Astrocyte of the hippocampus (primary cell): ENCODE measurements around the gene PHACTR1.
"Not testable (repeated sequence)": the region's sequence is repeated elsewhere in the genome, so short reads cannot be mapped to it uniquely, and the experiment has no call there.

Experiments
- DNase-seq: peaks from one replicate; pipeline ENCODE4 v3.0.0; 2011; ENCODE audit warnings: low read depth, low spot score

Gene PHACTR1

DNA sequence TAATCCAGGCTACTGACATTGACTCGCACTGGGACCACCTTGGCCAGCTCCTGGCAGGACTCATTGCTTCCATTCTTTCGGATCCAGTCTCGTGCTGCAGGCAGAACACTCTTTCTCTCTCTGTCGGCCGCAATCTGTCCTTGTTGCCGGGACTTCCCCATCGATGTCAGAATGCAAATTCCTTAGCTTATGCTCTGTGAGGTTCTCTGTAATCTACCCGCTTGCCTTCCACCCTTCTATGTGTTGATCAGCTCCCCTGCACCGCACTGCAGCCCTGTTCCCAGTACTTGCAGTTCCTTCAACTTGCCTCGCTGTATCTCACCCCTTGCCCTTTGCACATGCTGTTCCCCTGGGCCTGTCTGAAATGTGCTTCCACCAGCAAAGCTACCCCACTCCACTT lies 182.0 kb downstream of the PHACTR1 start:
- DNase-seq, result no peak

DNA sequence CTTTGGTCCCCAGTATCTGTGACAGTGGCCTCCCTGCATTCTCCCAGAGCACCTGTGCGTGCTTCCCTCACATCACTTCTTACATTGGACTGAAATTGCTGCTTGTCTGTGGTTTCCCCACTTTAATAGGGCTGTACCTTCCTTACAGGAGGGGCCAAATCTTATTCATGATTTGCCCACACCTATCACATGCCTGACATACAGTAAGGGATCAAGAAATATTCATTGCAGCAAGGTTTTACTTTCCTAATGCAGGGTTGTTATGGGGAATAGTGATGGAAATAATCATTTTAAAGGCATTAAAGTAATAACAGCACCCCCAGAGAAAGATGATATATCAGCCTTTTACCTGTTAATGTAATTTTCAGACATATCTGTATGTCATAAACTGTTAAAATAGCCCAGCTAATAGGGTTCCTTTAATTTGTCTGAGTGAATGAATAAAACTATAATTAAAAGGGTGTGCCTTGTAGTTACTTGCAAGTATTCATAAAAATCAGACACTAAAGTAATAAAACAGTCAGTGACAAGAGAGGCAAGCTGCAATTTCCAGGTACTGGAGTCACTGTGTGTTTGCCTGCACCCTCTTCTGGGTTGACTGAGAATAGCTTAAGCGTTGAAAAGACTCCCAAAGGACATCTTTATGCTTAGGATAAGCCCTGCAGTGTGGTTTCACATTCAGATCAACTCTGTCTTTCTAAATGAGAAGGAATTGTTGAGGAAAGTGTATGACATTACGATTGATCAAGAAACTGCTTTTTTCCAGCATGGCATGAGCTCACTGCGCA lies 182.7 kb downstream of the PHACTR1 start:
- DNase-seq, result no peak

DNA sequence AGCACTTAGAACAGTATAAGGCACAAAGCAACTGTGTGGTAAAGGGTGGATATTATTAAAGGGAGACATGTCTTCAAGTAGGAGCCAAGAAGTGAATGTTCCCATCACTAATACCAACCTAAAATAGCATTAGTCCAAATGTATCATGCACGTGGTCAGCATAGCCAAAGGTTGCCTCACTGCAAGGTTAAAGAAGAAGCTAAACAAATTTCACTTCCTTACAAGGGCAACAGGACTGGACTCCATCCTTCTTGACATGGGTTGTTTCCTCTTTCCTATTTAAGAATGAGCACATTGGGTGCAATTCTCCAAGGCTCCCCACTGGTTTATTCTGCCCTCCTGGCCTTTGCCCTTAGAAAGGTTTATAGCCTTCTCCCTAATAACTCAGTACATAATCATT lies 186.7 kb downstream of the PHACTR1 start:
- no peak for DNase-seq

DNA sequence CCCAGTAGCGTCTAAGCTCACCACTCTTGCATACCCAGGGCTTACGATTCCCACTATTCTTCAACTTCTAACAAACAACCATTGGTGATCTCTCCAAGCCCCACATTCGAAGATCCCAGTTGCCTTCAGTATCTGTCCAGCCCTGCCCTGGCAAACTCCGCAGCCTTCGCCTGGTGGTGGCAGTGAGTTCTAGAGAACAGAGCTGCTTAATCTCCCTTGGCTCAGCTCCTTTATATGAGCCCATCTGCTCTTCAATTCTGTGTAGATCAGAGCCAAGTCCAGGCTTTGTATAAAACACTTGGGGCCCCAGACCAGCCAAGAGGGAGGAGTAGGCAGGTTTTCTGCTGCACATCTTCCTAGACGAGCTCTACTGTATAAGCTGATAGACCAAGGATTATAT lies 193.3 kb downstream of the PHACTR1 start:
- DNase-seq, result no peak

DNA sequence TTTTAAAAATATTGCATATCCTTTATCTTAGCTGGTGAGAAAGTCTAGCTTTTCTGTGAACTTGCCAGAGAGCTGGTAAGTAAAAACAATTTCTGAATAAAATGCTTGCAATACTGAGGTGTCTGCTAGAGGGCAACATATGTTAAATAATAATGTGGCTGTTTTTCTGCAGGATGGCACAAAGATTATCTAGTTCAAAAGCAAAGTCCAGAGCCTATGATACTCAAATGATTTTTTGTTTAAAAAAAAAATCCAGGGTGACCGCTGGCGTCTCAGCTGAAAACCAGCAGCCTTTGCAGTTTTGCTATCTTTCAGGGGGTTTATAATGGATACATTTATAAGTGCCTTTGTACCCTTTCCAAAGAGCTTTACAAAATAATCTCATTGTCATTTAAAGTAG lies 194.9 kb downstream of the PHACTR1 start:
- DNase-seq, result peak; percentile 55

DNA sequence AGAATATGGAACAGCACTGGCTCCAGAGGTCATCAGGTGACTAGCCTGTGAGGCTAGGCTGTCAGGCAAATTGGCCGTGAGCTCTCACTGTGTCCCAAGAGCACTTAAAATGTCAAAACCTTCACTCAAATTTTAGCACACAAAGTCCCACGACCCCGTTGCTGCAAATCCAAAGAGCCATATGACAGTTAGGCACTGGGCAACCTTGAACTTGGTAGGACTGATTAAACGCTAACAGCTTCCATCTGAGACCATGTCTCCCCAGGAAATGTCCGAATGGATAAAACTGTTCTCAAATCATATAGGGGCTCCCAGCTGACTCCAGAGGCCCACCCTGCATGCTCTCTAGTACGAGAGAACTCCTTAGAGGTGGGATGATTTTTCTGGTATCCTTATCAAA lies 196.6 kb downstream of the PHACTR1 start:
- DNase-seq, result no peak

DNA sequence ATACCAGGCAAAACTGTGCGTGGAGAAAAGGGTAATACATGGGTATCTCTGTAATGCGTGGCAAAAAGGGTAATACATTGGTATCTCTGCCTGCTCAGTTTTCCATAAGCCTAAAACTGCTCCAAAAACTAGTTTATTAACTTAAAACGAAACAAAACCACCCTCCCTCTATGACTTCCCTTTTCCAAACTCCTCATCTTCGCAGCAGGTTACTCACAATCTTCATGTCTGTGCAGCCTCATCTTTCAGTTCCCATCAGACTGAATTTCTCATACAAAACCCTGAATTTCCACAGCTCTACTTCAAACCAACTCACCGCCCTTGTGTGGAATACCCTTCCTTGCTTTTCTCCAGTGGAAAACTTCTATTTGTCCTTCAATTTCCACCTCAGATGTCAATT lies 199.4 kb downstream of the PHACTR1 start:
- DNase-seq, result no peak

DNA sequence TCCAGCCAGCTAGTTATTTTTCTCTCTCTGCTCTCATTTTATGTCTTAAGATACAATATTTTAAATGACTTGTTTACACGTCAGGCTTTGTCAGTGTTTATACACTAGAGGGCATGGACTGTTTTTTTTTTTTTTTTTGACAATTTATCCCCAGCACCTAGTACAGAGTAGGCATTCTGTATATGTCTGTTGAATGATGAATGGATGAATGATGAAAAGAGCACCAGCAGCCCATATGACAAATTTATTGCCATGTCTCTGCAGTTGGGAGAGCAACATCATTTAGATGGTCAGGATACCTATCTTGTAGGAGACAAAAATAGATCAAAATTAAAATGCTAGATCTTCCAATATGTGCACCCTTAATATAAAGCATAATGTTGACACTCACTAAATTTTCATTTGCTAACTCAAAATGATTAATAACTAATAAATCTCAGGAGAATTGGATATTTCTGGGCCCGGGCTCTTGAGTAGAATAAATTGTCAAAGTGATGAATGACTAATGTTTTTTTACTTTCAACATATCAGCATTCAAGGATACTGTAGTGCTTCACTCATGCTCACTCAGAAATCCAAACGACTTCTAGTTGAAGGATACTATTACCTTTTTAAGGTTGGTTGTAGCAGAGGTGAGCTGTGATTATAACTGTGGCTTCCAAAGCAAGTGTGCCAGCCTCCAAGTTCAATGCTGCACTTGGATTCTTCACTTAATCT lies 200.0 kb downstream of the PHACTR1 start:
- DNase-seq, result no peak

DNA sequence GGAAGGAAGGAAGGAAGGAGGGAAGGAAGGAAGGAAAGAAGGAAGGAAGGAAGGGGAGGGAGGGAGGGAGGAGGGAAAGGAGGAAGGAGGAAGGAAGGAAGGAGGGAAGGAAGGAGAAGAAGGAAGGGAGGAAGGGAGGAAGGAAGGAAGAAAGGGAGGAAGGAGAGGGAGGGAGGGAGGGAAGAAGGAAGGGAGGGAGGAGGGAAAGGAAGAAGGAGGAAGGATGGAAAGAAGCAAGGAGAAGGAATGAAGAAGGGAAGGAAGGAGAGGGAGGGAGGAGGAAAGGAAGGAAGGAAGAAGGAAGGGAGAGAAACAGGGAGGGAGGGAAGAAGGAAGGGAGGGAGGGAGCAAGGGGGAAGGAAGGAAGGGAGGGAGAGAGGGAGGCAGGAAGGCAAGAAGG lies 204.9 kb downstream of the PHACTR1 start:
- DNase-seq, result no peak

DNA sequence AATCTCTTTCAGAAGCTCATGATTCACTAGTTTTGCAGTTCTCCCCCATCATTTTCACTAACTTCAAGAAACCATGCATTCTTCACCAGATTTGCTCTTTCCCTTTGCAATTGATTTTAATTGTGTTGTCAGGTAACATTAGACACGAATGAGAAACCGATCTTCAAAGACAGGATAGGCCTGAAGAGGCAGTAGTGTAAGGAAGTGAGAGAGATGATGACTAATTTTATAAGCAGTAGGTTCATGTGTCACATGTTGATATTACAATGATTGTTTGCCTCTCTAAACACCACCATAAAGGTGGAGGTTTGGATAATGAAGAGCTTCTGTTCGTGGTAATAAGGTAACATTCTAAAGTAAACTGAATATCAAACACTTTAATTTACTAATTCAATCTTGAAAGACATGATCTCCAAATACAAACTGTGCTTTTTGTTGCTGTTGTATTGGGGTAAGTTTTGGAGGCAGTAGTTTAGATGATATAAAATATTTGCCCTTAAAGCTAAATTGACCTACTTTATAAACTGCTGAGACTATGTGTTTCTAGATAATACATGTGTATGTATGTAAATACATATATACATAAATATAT lies 207.2 kb downstream of the PHACTR1 start:
- no peak for DNase-seq

DNA sequence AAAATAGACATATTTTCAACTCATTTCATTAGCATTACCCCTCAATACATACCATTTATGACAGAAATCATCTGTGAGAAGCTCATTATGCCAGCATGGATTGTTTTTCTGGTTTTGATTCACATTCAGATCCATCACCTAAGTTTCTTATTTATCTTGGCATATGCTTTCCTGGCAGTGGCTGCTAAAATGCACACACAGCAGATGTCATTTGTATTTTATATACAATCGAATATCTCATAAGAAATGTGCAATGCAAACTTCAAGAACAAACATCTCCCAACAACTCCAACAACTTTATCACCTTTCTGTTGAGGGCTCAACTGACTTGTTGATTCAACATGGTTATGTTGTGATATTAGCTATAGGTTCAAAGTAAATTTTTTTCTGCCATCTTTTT lies 208.3 kb downstream of the PHACTR1 start:
- no peak for DNase-seq

DNA sequence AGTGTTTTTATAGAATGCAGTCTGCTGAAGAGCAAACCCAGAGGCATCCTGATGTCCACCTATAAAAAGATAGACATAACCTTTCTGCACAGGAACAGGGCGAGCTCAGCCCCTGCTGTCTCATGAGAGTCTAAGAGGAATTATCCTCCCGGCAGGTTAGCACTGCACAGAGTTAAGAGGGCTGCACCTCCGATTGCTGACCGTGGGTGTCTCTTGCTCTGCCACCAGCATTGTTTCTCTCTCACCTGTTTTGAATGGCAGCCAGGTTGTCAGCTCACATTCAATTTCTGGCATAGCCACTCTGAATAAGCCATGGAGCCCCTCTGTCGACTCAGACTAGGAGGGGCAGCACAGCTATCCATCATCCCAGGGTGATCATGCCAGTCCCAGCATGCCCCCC lies 211.2 kb downstream of the PHACTR1 start:
- no peak for DNase-seq

DNA sequence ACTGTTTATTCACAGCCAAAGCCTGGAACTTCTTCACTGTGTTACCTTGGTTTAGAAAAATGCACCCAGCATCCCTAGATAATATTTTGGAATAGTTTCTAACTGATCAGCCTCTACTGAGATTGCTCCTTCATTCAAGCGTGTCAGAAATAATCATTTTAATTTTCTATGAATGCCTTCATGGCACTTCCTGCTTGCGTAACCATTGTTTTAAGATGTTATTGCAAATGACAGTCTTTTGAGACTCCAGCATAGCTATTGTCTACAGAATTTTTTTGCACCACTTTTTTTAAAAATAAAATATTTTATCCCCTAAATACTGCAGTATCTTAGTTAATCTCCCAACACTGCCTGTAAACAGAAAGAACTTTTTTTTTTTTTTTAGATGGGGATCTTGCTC lies 213.1 kb downstream of the PHACTR1 start:
- no peak for DNase-seq

DNA sequence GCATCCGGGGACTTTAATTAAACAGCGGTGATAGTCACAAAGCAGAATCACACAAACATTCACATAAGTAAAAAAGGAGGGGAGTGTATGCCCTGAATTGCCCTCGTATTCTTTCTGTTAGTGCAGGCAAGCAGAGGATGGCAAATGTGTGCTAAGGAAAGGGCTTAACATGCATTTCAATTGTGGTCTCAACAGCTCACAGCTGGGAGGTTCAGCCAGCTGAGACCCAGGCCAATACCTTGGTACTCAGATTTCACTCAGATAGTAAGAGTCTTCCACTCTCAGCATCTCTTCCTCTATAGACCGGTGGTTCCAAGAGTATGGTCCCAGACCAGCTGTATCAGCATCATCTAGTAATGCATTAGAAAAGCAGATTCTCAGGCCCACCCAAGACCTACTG lies 215.1 kb downstream of the PHACTR1 start:
- no peak for DNase-seq

DNA sequence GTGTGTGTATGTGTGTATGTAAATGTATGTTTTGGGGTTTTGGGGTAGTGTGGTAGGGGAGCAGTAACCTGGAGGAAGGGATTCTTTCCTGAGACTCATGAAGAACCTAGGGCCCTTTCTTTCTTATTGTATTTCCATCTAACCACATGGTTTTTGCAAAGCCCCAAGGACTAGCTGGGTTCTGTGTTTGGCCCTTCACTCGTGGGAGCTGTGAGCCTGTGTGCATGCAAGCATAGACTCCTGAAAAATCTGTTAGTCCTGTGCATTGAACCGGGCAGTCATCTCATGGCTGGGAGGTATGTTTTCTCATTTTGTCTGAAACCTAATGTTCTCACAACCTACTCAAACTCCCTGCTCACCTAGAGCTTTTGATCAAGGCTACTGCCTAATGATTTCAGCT lies 219.1 kb downstream of the PHACTR1 start:
- DNase-seq, result no peak

DNA sequence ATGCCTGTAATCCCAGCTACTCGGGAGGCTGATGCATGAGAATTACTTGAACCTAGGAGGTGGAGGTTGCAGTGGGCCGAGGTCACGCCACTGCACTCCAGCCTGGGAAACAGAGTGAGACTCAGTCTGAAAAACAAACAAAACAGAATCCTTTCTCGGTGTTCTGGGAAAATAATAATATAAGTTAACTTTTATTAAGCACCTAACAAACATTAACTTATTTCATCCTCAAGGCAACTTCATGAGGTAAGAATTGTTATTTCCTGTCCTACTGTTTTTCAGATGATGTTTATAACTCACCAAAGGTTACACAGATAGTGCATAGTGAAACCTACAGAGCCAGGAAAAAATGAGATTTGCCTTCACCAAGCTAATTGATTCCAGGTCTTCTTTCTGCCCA lies 221.4 kb downstream of the PHACTR1 start:
- no peak for DNase-seq

DNA sequence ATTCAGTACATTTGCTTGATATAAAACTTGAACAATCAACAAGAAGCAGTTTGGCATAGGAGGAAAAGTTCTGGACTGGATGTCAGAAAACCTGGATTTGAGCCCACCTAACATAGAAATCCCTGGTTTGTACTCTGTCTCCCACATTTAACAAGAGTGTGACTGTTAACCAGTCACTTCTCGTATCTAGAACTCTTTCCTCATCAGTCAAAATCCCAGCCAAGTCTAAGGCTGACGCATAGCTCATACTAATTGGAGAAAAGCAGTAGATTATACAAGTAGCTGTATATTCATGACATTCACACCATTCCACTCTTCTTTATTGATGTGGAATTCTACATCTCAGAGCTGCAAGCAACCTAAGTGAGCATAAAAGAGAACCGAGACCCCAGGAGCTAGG lies 222.7 kb downstream of the PHACTR1 start:
- peak; percentile 59 for DNase-seq

DNA sequence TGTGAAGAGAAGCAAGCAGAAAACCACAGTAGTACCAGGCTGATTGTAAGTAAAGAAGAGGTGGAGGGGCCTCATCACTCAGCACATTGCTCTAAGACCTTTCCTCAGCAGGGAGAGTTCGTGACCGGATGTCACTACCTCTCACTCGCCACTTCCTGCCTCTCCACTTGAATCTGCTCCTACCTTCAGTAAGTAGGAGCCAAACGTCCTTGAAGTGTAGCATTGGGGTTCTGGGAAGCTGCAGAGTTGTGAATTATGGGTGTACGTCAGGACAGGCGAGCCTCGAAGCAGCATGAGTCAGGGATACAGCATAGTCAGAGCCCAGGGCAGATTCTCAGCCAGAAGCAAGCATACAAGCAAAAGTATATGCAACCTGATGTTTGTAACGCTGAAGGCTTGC lies 224.9 kb downstream of the PHACTR1 start:
- no peak for DNase-seq

DNA sequence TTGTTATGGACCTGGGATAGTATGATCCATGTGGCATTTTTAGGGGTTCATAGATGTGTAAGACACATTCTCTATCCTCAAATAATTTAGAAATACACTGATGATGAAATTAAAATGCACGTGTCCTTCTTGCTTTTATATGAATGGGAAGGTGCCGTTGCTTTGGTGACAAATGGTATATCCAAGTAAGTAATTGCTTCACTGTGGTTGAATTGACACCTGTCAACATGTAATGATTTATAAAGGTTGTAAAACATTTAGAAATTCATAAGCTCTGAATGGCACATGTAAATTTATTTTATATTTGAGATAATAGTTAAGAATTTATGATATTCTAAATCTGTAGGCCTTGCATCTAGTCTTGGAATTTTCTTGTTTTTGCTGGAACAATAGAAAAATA lies 227.0 kb downstream of the PHACTR1 start:
- no peak for DNase-seq

DNA sequence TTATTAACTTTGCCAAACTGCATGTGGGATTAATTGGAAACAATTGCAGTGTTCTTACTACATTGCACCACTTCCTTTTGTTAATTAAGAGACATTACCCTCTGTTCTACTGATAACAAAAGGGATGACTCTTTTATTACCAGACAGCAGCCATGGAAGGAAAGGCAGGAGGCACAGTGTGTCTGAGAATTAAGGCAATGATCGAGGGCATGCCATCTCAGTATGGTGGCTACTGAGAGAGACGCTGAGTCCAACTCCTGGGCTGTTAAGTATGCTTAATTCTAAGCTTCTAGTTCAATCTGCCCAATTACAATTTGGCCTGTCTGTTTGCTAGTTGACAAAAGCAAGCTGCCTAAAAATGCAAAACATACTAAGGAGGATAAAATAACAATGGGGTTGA lies 227.4 kb downstream of the PHACTR1 start:
- DNase-seq, result no peak

DNA sequence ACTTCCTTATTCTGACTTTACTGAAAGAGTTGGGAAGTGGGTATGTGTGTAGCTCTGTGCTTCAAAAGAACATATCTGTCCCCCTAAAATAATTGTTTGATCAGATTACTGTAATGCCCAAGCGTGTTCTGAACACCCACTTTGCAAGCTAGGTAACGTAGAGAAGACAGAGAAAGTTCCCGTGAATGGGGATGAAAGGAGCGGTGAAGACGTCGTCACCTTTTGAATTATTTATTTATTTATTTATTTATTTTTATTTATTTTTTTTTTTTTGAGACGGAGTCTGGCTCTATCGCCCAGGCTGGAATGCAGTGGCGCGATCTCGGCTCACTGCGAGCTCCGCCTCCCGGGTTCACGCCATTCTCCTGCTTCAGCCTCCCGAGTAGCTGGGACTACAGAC lies 228.0 kb downstream of the PHACTR1 start:
- DNase-seq, result not testable (repeated sequence)

DNA sequence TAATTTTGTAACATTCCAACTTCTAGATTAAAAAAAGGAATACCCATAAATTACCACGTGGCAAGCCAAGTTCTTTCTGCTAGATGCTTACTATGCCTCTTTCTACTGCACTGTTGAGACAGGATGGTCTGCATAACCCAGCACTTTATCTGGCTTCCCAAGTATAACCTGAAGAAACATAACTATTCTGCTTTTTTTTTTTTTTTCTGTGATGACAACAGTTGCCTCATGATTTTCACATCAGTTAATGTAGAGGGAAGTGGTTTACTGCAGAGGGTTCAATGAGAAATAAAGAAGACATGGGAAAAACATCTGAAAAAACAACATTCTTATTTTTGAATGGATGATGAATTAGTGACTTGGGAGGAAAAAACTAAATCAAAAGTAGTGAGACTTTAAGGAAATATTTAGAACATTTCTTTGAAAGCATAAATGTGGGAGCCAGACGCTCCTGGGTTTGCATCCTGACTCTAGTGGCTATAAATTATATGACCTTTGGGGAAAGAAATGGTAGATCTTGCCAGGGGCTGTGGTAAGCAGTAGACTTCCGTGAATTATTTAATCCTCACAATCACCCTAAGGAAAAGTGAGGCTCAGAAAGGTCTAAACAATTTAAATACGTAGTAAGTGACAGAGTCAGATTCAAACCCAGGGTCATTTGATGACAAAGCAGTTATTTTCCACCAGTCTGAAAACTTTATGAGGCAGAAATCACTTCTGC lies 230.7 kb downstream of the PHACTR1 start:
- no peak for DNase-seq
